GM12878 (cell line): ENCODE measurements around the gene CFAP107. TPM values are rescaled to one million over a fixed set of nuclear protein-coding genes. Genes with fewer than 3 reads are reported as not detected.
A peak's percentile ranks its signal among the peaks of the same experiment; 100 is the strongest.

Source experiments
- ATAC-seq: fragments of 200-7000 bp; cut with Tn5 transposase; 3 replicates; pipeline ENCODE4 v1.9.1; 2020; ENCODE audit warnings: mild to moderate bottlenecking, moderate library complexity
- BruUV-seq: library from RNA; stranded (reverse); fragments of 400-500 nt; replicated peaks from 2 replicates; lab custom pipeline; 2021; lab: Mats Ljungman, UMichigan
- CTCF ChIA-PET: fragments of 300-600 bp; sonication (Branson Sonifier 250); formaldehyde crosslinking; extraction: SDS; loops from one replicate; lab custom pipeline; 2021; ENCODE audit warnings: inconsistent platforms; lab: Yijun Ruan, JAX
- POLR2A ChIA-PET: fragments of 350-600 bp; formaldehyde crosslinking; extraction: SDS; loops from one replicate; lab custom pipeline; 2021; ENCODE audit warnings: inconsistent platforms; lab: Charles Lee
- RAD21 ChIA-PET: fragments of 300-600 bp; sonication (Branson Sonifier 250); formaldehyde crosslinking; loops from one replicate; lab custom pipeline; 2023; ENCODE audit warnings: antibody characterized with exemption; ENCODE audit not compliant: unreplicated experiment; lab: Charles Lee
- SMC1A ChIA-PET: fragments of 300-600 bp; sonication (Branson Sonifier 250); formaldehyde crosslinking; loops from one replicate; lab custom pipeline; 2023; ENCODE audit not compliant: unreplicated experiment, uncharacterized antibody; lab: Charles Lee
- DNase-seq: peaks from one replicate; pipeline ENCODE4 v3.0.0-alpha.2; 2011; ENCODE audit warnings: low read depth, low spot score
- FAIRE-seq: peaks from 3 replicates; lab custom pipeline; 2011; peaks lifted over from hg19 to GRCh38; lab: Jason Lieb, UNC
- H2AFZ ChIP-seq: 2 replicates; pipeline ENCODE4 v1.6.0; 2011; ENCODE audit warnings: low read depth, low read length, control low read depth; ENCODE audit not compliant: control insufficient read depth
- H3K27ac ChIP-seq: 2 replicates; pipeline ENCODE4 v1.5.1; 2011; ENCODE audit warnings: control low read depth; ENCODE audit not compliant: control insufficient read depth, insufficient read depth
- H3K27me3 ChIP-seq, 2 experiments: replicated peaks in 1 of 2; 2 replicates each; pipeline versions ENCODE4 v1.6.0 to v1.6.1; 2011; ENCODE audit warnings: low read length in 1 of 2; ENCODE audit not compliant: control insufficient read depth in 2 of 2, insufficient read depth in 2 of 2
- H3K36me3 ChIP-seq, 2 experiments: 2 replicates each; pipeline ENCODE4 v1.5.1; 2011; ENCODE audit warnings: low read length in 1 of 2; ENCODE audit not compliant: control insufficient read depth in 2 of 2, insufficient read depth in 2 of 2
- H3K4me1 ChIP-seq: 2 replicates; pipeline ENCODE4 v1.6.1; 2011; ENCODE audit warnings: mild to moderate bottlenecking, low read length, moderate library complexity, mixed read lengths; ENCODE audit not compliant: control insufficient read depth, insufficient read depth
- H3K4me2 ChIP-seq: 2 replicates; pipeline ENCODE4 v1.6.0; 2011; ENCODE audit warnings: control low read depth; ENCODE audit not compliant: control insufficient read depth, insufficient read depth
- H3K4me3 ChIP-seq: fragments of 200-600 bp; sonication (generic); 2 replicates; pipeline ENCODE4 v1.5.1; 2016
- H3K79me2 ChIP-seq: 2 replicates; pipeline ENCODE4 v1.6.0; 2011; ENCODE audit warnings: low read length; ENCODE audit not compliant: control insufficient read depth, insufficient read depth
- H3K9ac ChIP-seq: 2 replicates; pipeline ENCODE4 v1.8.0; 2011; ENCODE audit warnings: low read length, control low read depth, mixed read lengths; ENCODE audit not compliant: control insufficient read depth, insufficient read depth
- H3K9me3 ChIP-seq: replicated peaks from 3 replicates; pipeline ENCODE4 v1.5.1; 2011; ENCODE audit warnings: mild to moderate bottlenecking, low read length; ENCODE audit not compliant: control insufficient read depth, insufficient read depth
- H4K20me1 ChIP-seq: 2 replicates; pipeline ENCODE4 v1.6.0; 2011; ENCODE audit not compliant: control insufficient read depth, insufficient read depth
- HDAC2 ChIP-seq: fragments of 200-600 bp; sonication (generic); IDR thresholded peaks from 2 replicates; pipeline ENCODE4 v1.6.1; 2017
- POLR2A ChIP-seq: IDR thresholded peaks from 2 replicates; pipeline ENCODE4 v1.6.1; 2011; ENCODE audit warnings: low read depth, mild to moderate bottlenecking, low read length
- POLR2AphosphoS2 ChIP-seq: IDR thresholded peaks from 2 replicates; pipeline ENCODE4 v1.6.1; 2011; ENCODE audit warnings: low read depth, mild to moderate bottlenecking, low read length, improper control_type of control experiment, moderate library complexity
- RBBP5 ChIP-seq: fragments of 200-600 bp; sonication (generic); conservative IDR thresholded peaks from 2 replicates; pipeline ENCODE4 v1.6.1; 2016
- TCF3 ChIP-seq: IDR thresholded peaks from 2 replicates; pipeline ENCODE4 v1.6.1; 2012; ENCODE audit warnings: low read depth, mild to moderate bottlenecking, low read length, borderline replicate concordance; ENCODE audit not compliant: insufficient read depth
- ZSCAN29 ChIP-seq: fragments of 450-650 bp; IDR thresholded peaks from 2 replicates; pipeline ENCODE4 v1.6.1; 2017; ENCODE audit warnings: mild to moderate bottlenecking, moderate library complexity
- WGBS: methylation state at CpG from one replicate; pipeline ENCODE4 v1.1.6; 2016; ENCODE audit warnings: low lambda C conversion rate; ENCODE audit not compliant: insufficient replicate concordance, insufficient coverage; ENCODE audit errors: missing lambda C conversion rate; 5-methylcytosine and 5-hydroxymethylcytosine counted together
- in situ Hi-C: fragments of 300-500 bp; cut with MboI; formaldehyde crosslinking; loops from 9 replicates; pipeline ENCODE4 v1.14.3; 2018; ENCODE audit warnings: mixed read lengths
- intact Hi-C: fragments of 100-400 bp; cut with micrococcal nuclease; formaldehyde crosslinking; loops from one replicate; pipeline ENCODE4 v1.14.2; 2022; ENCODE audit not compliant: unreplicated experiment
- polyA plus RNA-seq, 11 experiments: library from polyadenylated mRNA; depleted of rRNA in 4 of 11; unstranded in 6 of 11; stranded (reverse) in 5 of 11; fragments of >200 nt; fragmentation: Nextera tagmentation in 4 of 11; fragmentation: Illumina TruSeq in 1 of 11; extraction: Ambion mirVana in 4 of 11; extraction: Trizol in 1 of 11; gene quantifications; 1 replicate in 1 of 11; 2 replicates in 10 of 11; pipeline versions ENCODE4 v1.2.1 to v1.2.3, GENCODE V29; 2011 to 2016; ENCODE audit warnings: inconsistent platforms in 2 of 11, missing spikeins in 2 of 11, low read depth in 1 of 11
- total RNA-seq, 4 experiments: library from RNA; depleted of rRNA in 3 of 4; stranded (reverse); fragments of >200 nt in 3 of 4; fragmentation: Illumina TruSeq in 1 of 4; extraction: Trizol in 1 of 4; gene quantifications; 2 replicates each; pipeline versions ENCODE4 v1.2.1 to v1.2.3, GENCODE V29; 2013 to 2021
- TF ChIP-seq, protein P1 (sequence below), 3 experiments: IDR thresholded peaks in 2 of 3; conservative IDR thresholded peaks in 1 of 3; 2 replicates each; pipeline ENCODE4 v1.5.1; 2011; ENCODE audit warnings: low read depth in 3 of 3, low read length in 3 of 3, mild to moderate bottlenecking in 3 of 3, control low read depth in 2 of 3, moderate library complexity in 2 of 3, inconsistent platforms in 1 of 3, mixed read lengths in 1 of 3; ENCODE audit not compliant: control insufficient read depth in 2 of 3, insufficient read depth in 1 of 3; ENCODE audit errors: extremely low read depth in 1 of 3

CFAP107 gene
- total and polyA plus RNA-seq, 10 of the 15 experiments (the other 5 are each of a cell fraction or from before 2014, with no cell fraction given), result not detected

DNA sequence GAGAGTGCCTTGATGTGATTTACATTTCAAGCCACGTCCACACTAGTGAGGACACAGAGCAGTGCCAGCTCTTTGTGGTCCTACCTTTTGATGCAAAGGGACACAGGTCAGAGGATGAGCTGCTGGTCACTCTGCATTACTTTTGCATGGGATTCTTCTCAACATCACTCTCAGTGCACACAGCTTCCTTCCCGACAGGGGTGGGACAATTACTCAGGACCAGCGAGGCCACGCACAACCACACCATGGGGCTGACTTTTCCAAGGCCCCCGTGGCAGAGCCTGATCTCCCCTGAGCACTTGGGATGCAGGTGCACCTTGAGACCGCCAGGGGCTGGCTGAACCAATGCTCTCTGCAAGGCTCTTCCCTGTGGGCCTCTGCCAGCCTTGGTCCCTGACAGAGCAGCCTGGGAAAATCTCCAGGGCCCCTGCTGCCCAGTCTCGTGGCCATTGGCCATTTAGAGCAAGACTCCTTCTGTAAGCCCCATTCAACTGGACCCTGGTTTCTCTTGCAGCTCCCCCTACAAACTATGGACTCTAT, 14.3 kb downstream of the CFAP107 start:
- Histone ChIP-seq H3K4me2 (no peak overlapping the region), H3K4me1 (no peaks in the 10 kb centered on the region), H3K4me3 (no peak overlapping the region), H3K27ac (no peak overlapping the region), H3K27me3 (peaks cover 1 to 3% of the 10 kb centered on the region in 2 experiments; a peak in 3 of 4 replicates), H2AFZ (no peak overlapping the region), H3K36me3 (no peaks in the 10 kb centered on the region), H3K9ac (no peak overlapping the region), H3K79me2 (no peaks in the 10 kb centered on the region), H3K9me3 (no peaks in the 10 kb centered on the region), H4K20me1 (no peaks in the 10 kb centered on the region)
- DNase-seq, result no peak
- BruUV-seq, result no TSS peak
- FAIRE-seq, result no peak
- WGBS, result 17% methylated on average over 7 of the region's 7 CpGs
- TF ChIP-seq RBBP5, result no peak
- TF ChIP-seq, protein P1, sequence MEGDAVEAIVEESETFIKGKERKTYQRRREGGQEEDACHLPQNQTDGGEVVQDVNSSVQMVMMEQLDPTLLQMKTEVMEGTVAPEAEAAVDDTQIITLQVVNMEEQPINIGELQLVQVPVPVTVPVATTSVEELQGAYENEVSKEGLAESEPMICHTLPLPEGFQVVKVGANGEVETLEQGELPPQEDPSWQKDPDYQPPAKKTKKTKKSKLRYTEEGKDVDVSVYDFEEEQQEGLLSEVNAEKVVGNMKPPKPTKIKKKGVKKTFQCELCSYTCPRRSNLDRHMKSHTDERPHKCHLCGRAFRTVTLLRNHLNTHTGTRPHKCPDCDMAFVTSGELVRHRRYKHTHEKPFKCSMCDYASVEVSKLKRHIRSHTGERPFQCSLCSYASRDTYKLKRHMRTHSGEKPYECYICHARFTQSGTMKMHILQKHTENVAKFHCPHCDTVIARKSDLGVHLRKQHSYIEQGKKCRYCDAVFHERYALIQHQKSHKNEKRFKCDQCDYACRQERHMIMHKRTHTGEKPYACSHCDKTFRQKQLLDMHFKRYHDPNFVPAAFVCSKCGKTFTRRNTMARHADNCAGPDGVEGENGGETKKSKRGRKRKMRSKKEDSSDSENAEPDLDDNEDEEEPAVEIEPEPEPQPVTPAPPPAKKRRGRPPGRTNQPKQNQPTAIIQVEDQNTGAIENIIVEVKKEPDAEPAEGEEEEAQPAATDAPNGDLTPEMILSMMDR (IDR thresholded peaks at IDR 0.05 in 2 of 3, conservative IDR thresholded peaks at IDR 0.05 in 1 of 3; ENCODE audit: control insufficient read depth in 2 of 3, extremely low read depth in 1 of 3, insufficient read depth in 1 of 3, low read depth in 3 of 3, low read length in 3 of 3), result peak in 2 of 3 experiments; percentile 21 to 25; a peak in 2 of 6 replicates
- ChIA-PET RAD21 (no interaction called here), SMC1A (no interaction called here), CTCF (no interaction called here), POLR2A (no interaction called here)
- peak; percentile 58 for ATAC-seq
- in situ Hi-C loops (no loop called here), intact Hi-C loops (no loop called here)

DNA sequence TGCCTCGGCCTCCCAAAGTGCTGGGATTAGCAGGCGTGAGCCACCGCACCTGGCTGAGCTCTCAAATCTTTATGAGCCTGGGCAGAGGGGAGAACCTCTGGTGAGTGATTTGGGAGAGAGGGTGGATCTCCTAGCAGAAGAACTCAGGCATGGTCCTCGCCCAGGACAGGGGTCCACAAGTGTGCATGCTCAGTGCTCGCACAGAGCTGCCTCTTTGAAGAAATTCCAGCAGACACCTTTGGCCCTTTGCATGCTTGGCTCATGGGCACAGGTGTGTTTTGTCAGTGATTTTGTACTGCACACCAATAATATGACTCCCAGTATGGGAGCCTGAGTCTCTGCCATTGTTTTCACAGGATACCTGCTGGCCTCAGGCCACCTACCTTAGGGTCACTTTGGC, 15.8 kb downstream of the CFAP107 start:
- Histone ChIP-seq H3K9me3 (no peaks in the 10 kb centered on the region), H3K27me3 (peaks cover 0 to 3% of the 10 kb centered on the region in 2 experiments; a peak in 2 of 4 replicates), H3K79me2 (no peaks in the 10 kb centered on the region), H3K4me3 (no peak overlapping the region), H4K20me1 (no peaks in the 10 kb centered on the region), H3K36me3 (no peaks in the 10 kb centered on the region), H3K4me2 (no peak overlapping the region), H2AFZ (no peak overlapping the region), H3K9ac (no peak overlapping the region), H3K27ac (no peak overlapping the region), H3K4me1 (no peaks in the 10 kb centered on the region)
- POLR2A ChIA-PET, result no interaction called here
- RAD21 ChIA-PET, result no interaction called here
- no peak for ATAC-seq
- CTCF ChIA-PET, result no interaction called here
- TF ChIP-seq POLR2A (no peak), HDAC2 (no peak), TCF3 (no peak), POLR2AphosphoS2 (no peak), ZSCAN29 (no peak)
- no TSS peak for BruUV-seq
- 22% methylated on average over 5 of the region's 5 CpGs for WGBS
- SMC1A ChIA-PET, result no interaction called here
- intact Hi-C loops (no loop called here), in situ Hi-C loops (no loop called here)
- no peak for FAIRE-seq
- no peak for DNase-seq
